HepG2 (cell line): ENCODE measurements around the gene AFAP1.

ENCODE experiments used
- JUN ChIP-seq: sonication (generic); formaldehyde crosslinking; IDR thresholded peaks from 2 replicates; pipeline ENCODE4 v1.4.0; 2020; ENCODE audit warnings: mild to moderate bottlenecking, missing genetic modification reagents
- MAFK ChIP-seq, 2 experiments: IDR thresholded peaks in 1 of 2; conservative IDR thresholded peaks in 1 of 2; 2 replicates each; pipeline ENCODE4 v1.6.1; 2011; ENCODE audit warnings: improper control_type of control experiment in 2 of 2, low read length in 2 of 2
- RBAK ChIP-seq: sonication (generic); formaldehyde crosslinking; IDR thresholded peaks from 2 replicates; pipeline ENCODE4 v1.5.1; 2020; ENCODE audit warnings: mild to moderate bottlenecking, missing genetic modification reagents
- ZNF136 ChIP-seq: sonication (generic); formaldehyde crosslinking; IDR thresholded peaks from 2 replicates; pipeline ENCODE4 v1.8.1; 2022; ENCODE audit warnings: low read depth, mild to moderate bottlenecking, moderate library complexity, missing genetic modification reagents
- ZNF274 ChIP-seq: sonication (generic); formaldehyde crosslinking; IDR thresholded peaks from 2 replicates; pipeline ENCODE4 v1.5.1; 2020; ENCODE audit warnings: mild to moderate bottlenecking, missing genetic modification reagents
- ZNF3 ChIP-seq: IDR thresholded peaks from 2 replicates; pipeline ENCODE4 v1.7.0; 2017; ENCODE audit warnings: inconsistent platforms
- TF ChIP-seq, protein P1 (sequence below): sonication (generic); formaldehyde crosslinking; IDR thresholded peaks from 2 replicates; pipeline ENCODE4 v1.4.0; 2020; ENCODE audit warnings: missing genetic modification reagents, mild to moderate bottlenecking, borderline replicate concordance
- TF ChIP-seq, protein P2 (sequence below): sonication (generic); formaldehyde crosslinking; IDR thresholded peaks from 2 replicates; pipeline ENCODE4 v1.8.0; 2022; ENCODE audit warnings: missing genetic modification reagents, mild to moderate bottlenecking, moderate library complexity, borderline replicate concordance
- TF ChIP-seq, protein P3 (sequence below): sonication (generic); formaldehyde crosslinking; IDR thresholded peaks from 2 replicates; pipeline ENCODE4 v1.4.0; 2020; ENCODE audit warnings: missing genetic modification reagents

DNA sequence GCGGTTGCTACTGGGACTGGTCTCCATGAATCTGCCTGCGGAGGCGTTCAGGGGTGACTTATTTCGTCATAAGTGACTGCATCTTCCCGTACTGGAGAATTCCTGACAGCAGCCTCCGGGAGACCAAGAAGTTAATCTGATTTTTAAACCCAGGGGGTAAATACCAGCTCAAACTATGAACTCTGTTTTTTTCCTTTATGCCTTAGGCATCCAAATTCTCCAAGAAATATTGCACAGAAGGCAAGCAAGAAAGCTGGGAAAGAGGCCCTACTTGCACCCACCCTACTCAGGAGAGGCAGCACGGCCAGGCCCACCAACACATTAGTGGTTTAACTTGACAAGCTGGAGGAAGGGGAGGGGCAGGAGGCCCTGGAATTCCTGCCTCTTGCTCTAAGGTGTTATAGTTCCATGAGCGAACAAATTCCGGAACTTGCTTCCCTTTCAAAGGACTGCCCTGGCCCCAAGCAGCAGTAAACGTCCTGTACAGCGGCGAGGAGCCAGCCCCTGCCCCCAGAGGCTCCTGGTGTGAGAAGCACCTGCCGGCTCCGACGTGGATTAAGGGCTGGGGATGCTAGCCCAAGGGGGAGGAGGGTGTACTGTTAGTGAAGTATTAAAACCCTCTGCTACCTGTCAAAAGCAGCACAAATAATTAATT is 177.2 kb downstream of the AFAP1 start:
- TF ChIP-seq ZNF136 (CRISPR knock-in tag) (no peak), RBAK (no peak), MAFK (conservative IDR thresholded peaks at IDR 0.05 in 1 of 2, IDR thresholded peaks at IDR 0.05 in 1 of 2; ENCODE audit: low read length in 2 of 2) (no peak), ZNF274 (CRISPR knock-in tag) (no peak), ZNF3 (CRISPR knock-in tag) (no peak), JUN (CRISPR knock-in tag) (no peak)
- TF ChIP-seq, protein P1, sequence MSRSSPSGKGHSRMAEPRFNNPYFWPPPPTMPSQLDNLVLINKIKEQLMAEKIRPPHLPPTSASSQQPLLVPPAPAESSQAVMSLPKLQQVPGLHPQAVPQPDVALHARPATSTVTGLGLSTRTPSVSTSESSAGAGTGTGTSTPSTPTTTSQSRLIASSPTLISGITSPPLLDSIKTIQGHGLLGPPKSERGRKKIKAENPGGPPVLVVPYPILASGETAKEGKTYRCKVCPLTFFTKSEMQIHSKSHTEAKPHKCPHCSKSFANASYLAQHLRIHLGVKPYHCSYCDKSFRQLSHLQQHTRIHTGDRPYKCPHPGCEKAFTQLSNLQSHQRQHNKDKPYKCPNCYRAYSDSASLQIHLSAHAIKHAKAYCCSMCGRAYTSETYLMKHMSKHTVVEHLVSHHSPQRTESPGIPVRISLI (CRISPR knock-in tag), result no peak
- TF ChIP-seq, protein P2, sequence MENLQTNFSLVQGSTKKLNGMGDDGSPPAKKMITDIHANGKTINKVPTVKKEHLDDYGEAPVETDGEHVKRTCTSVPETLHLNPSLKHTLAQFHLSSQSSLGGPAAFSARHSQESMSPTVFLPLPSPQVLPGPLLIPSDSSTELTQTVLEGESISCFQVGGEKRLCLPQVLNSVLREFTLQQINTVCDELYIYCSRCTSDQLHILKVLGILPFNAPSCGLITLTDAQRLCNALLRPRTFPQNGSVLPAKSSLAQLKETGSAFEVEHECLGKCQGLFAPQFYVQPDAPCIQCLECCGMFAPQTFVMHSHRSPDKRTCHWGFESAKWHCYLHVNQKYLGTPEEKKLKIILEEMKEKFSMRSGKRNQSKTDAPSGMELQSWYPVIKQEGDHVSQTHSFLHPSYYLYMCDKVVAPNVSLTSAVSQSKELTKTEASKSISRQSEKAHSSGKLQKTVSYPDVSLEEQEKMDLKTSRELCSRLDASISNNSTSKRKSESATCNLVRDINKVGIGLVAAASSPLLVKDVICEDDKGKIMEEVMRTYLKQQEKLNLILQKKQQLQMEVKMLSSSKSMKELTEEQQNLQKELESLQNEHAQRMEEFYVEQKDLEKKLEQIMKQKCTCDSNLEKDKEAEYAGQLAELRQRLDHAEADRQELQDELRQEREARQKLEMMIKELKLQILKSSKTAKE (CRISPR knock-in tag), result no peak
- TF ChIP-seq, protein P3, sequence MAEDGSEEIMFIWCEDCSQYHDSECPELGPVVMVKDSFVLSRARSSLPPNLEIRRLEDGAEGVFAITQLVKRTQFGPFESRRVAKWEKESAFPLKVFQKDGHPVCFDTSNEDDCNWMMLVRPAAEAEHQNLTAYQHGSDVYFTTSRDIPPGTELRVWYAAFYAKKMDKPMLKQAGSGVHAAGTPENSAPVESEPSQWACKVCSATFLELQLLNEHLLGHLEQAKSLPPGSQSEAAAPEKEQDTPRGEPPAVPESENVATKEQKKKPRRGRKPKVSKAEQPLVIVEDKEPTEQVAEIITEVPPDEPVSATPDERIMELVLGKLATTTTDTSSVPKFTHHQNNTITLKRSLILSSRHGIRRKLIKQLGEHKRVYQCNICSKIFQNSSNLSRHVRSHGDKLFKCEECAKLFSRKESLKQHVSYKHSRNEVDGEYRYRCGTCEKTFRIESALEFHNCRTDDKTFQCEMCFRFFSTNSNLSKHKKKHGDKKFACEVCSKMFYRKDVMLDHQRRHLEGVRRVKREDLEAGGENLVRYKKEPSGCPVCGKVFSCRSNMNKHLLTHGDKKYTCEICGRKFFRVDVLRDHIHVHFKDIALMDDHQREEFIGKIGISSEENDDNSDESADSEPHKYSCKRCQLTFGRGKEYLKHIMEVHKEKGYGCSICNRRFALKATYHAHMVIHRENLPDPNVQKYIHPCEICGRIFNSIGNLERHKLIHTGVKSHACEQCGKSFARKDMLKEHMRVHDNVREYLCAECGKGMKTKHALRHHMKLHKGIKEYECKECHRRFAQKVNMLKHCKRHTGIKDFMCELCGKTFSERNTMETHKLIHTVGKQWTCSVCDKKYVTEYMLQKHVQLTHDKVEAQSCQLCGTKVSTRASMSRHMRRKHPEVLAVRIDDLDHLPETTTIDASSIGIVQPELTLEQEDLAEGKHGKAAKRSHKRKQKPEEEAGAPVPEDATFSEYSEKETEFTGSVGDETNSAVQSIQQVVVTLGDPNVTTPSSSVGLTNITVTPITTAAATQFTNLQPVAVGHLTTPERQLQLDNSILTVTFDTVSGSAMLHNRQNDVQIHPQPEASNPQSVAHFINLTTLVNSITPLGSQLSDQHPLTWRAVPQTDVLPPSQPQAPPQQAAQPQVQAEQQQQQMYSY, result no peak
